ENCODE results near the gene MRPL24.

Gene MRPL24

DNA sequence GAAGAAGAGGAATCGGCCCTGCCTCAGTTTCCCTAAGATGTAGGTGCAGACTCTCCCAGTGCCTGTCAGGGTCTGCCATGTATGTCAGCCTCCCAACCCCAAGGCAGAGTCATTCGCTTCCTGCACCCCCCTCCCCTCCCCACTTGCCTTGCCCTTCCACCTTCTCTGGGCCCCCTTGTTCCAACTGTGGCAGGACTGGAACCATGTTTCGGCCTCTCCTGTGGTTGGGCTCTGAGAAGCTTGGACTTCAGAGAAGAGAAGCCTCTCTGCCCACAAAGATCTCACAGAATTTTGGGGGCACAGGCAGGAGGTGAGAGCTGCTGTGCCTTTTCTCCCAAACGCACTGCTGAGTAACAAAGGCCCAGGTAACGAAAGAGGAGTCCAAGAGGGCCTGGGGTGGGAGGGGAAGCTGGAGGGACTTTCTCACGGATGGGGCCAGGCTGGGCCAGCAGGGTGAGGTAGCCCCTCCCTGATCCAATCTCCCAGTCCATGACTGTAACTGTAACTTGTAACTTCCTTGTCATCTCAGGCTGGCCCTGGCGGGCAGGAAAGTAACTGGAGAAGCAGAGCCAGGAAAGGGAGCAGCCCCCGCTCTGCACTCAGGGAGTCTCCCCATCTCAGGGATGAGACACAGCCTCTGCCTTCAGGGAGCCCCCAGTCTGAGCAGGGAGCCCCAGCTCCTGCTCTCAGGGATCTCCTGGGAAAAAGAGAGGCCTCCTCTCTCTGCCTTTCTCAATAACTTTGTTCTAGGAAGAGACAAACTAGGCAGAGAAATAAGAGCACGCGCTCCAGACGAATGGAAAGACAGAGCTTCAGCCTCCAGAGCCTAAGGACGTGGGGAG is 46.8 kb downstream of the MRPL24 start:
- H3K27ac Mint-ChIP-seq = peak overlapping the region; percentile 85 to 95 (median 86)
- H3K27me3 Mint-ChIP-seq (ENCODE audit: low read depth) = peaks cover under 1% of the 10 kb centered on the region
- peaks cover 25% of the 10 kb centered on the region for H3K36me3 Mint-ChIP-seq (ENCODE audit: low read depth)
- TF ChIP-seq, protein P1, sequence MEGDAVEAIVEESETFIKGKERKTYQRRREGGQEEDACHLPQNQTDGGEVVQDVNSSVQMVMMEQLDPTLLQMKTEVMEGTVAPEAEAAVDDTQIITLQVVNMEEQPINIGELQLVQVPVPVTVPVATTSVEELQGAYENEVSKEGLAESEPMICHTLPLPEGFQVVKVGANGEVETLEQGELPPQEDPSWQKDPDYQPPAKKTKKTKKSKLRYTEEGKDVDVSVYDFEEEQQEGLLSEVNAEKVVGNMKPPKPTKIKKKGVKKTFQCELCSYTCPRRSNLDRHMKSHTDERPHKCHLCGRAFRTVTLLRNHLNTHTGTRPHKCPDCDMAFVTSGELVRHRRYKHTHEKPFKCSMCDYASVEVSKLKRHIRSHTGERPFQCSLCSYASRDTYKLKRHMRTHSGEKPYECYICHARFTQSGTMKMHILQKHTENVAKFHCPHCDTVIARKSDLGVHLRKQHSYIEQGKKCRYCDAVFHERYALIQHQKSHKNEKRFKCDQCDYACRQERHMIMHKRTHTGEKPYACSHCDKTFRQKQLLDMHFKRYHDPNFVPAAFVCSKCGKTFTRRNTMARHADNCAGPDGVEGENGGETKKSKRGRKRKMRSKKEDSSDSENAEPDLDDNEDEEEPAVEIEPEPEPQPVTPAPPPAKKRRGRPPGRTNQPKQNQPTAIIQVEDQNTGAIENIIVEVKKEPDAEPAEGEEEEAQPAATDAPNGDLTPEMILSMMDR (IDR thresholded peaks at IDR 0.05; ENCODE audit: unreplicated experiment in 3 of 3) = no peak
- peaks cover 71% of the 10 kb centered on the region for H3K4me1 Mint-ChIP-seq
- H3K9me3 Mint-ChIP-seq = no peaks in the 10 kb centered on the region
- H3K4me3 Mint-ChIP-seq = peak overlapping the region; percentile 49 to 84 (median 64)

DNA sequence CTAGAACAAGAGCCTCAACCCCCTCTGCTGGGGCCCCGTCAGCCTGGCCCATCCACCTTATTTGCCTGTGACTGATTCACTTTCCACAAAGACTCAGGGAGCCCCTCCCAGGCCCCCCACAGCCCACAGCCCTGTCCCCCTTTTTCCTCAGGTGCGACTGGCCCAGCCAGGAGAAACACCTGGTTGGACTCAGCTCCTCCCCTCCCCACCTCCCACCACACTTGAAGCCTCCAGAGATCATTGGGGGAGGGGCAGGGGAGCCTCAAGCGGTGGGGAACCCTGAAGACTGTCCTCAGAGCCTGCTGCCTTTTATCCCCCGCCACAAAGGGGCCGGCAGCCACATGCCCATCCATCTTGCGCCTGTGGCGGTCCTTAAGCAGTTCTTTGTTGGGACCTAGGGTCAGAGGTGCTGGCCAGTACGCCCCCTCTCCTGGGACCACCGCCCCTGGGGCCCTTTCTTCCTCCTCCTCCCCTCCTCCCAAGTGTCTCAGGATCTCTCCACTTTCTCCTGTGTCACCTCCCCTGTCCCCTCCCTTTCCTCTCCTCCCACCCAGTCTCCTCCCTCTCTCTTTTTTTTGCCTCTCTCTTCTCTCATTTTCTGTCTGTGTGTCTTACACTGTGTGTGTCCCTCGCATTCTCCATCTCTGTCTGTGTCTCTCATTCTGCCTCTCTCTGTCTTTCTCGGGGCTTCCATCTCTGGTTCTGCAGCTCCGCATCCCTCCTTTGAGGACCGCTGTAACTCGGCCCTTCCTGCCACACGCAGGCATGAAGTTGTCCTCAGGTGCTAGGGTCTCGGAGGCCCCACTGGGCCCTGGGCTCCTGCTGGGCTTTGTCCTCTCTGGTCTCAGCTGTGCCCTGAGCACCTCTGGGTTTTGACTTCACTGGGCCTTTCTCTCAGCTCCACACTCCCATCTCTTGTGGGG is 47.7 kb downstream of the MRPL24 start:
- H3K27me3 Mint-ChIP-seq (ENCODE audit: low read depth) = peaks cover 6% of the 10 kb centered on the region
- peak overlapping the region; percentile 85 to 95 (median 86) for H3K27ac Mint-ChIP-seq
- peak overlapping the region; percentile 64 to 84 (median 70) for H3K4me3 Mint-ChIP-seq
- TF ChIP-seq, protein P1 (IDR thresholded peaks at IDR 0.05; ENCODE audit: unreplicated experiment in 3 of 3) = no peak
- no peaks in the 10 kb centered on the region for H3K9me3 Mint-ChIP-seq
- H3K4me1 Mint-ChIP-seq = peaks cover 70% of the 10 kb centered on the region
- peaks cover 17% of the 10 kb centered on the region for H3K36me3 Mint-ChIP-seq (ENCODE audit: low read depth)

DNA sequence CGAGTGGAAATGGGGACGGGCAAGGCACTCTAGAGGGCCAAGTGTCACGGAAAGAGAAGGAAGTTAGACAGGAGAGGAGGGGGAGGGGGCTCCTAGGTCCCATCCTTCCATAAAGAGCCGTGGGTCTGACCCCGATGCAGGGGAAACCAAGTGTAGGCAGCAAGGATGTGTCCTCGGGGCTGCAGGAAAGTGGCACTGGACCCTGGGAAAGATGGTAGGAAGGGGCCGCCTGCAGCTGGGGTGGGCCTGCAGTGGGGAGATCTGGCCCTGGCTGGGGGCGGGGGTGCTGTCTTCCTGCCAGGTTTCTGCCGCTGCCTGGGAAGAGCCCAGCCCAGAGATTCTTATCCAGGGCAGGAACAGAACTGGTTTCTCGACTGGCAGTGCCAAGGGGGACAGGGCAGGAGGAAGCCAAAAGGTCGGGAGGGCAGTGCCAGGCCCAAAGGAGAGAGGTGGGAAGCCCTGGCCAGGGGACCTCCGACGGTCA is 48.4 kb downstream of the MRPL24 start:
- peaks cover 11% of the 10 kb centered on the region for H3K36me3 Mint-ChIP-seq (ENCODE audit: low read depth)
- TF ChIP-seq, protein P1 (IDR thresholded peaks at IDR 0.05; ENCODE audit: unreplicated experiment in 3 of 3) = no peak
- H3K27ac Mint-ChIP-seq = peak overlapping the region; percentile 85 to 95 (median 86)
- peak overlapping the region; percentile 64 to 84 (median 65) for H3K4me3 Mint-ChIP-seq
- peaks cover 65% of the 10 kb centered on the region for H3K4me1 Mint-ChIP-seq
- no peaks in the 10 kb centered on the region for H3K9me3 Mint-ChIP-seq
- H3K27me3 Mint-ChIP-seq (ENCODE audit: low read depth) = peaks cover 6% of the 10 kb centered on the region

DNA sequence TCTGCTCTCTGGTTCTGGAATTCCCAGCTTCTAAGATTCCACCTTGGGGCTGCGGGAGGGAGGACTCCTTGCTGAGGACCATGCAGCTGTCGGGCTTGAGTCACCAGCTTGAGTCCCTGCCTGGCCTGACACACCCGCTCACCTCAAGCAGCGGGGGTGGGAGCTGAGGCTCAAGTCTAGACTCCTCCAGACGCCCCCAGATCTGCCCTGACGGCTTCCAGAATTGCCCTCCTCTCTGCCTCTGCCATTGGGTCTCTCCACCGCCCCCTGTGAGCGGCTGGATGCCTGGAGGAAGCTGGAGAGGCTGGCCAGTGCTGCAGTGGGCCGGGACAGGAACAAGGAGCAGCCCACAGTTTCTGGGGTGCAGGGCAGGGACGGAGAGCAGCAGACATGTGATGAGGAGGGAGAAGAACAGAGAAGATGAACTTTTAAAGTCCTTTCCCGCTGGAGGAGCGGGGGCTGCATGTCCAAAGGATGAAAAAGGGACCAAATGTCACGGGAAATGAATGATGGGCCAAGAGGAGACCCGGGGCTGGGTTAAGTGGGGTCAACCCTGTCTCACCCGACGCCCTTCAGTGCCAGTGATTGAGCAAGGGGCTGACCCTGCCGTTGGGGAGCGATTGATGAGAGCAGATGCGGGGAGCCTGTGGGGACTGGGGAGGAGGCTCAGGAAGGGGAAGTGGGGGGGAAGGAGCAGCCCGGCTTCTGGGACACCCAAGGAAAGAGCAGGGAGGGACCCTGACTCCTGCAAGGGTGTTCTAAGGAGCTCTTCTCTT is 49.0 kb downstream of the MRPL24 start:
- H3K9me3 Mint-ChIP-seq = no peaks in the 10 kb centered on the region
- peaks cover 5% of the 10 kb centered on the region for H3K36me3 Mint-ChIP-seq (ENCODE audit: low read depth)
- H3K4me3 Mint-ChIP-seq = peak overlapping the region; percentile 64 to 84 (median 65)
- TF ChIP-seq, protein P1 (IDR thresholded peaks at IDR 0.05; ENCODE audit: unreplicated experiment in 3 of 3) = no peak
- peaks cover 59% of the 10 kb centered on the region for H3K4me1 Mint-ChIP-seq
- peaks cover 6% of the 10 kb centered on the region for H3K27me3 Mint-ChIP-seq (ENCODE audit: low read depth)
- peak overlapping the region; percentile 85 to 95 (median 86) for H3K27ac Mint-ChIP-seq

DNA sequence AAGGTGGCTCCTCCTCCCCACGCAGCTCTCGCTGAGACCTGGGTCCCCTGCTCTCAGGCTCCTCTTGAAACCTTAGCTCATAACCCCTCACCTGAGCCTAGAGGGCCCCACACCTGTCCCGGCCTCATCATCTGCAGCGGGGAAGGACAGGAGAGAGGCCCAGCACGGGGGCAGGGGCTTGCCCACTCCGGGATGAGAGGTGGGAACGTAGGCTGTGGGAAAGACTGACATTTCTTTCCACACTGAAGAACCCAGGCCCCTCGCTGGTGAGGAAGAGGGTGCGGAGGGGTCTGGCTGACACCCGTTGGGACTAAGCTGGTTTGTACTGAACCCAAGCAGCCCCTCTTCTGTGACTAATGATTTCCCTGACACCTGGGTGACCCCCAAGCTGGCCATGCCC is 49.7 kb downstream of the MRPL24 start:
- no peaks in the 10 kb centered on the region for H3K36me3 Mint-ChIP-seq (ENCODE audit: low read depth)
- H3K4me1 Mint-ChIP-seq = peaks cover 55% of the 10 kb centered on the region
- TF ChIP-seq, protein P1 (IDR thresholded peaks at IDR 0.05; ENCODE audit: unreplicated experiment in 3 of 3) = no peak
- peak overlapping the region; percentile 64 to 84 (median 81) for H3K4me3 Mint-ChIP-seq
- peak overlapping the region; percentile 85 to 95 (median 86) for H3K27ac Mint-ChIP-seq
- H3K27me3 Mint-ChIP-seq (ENCODE audit: low read depth) = peaks cover 6% of the 10 kb centered on the region
- H3K9me3 Mint-ChIP-seq = no peaks in the 10 kb centered on the region
